ENCODE measurements around the gene NOC3L.

The NOC3L gene

DNA sequence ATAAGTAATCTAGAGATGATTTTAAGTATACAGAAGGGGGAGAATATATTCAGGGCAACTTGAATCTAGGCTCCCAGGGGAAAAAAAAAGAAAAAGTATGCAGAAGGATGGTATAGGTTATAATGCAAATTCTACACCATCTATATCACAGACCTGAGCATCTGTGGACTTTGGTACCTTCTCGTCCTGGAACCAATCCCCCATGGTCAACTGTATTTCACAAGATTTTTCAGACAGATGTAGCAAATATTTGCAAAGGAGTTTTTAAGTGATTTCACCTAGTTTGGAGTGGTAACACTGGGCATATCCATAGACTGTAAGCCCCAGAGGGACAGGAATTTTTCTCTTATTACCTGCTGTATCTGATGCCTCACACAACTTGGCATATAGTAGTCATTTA, 58.8 kb downstream of the NOC3L start:
- in situ Hi-C loops (cut with MboI; ENCODE audit: low sequenced_read_pairs) = no loop called here

DNA sequence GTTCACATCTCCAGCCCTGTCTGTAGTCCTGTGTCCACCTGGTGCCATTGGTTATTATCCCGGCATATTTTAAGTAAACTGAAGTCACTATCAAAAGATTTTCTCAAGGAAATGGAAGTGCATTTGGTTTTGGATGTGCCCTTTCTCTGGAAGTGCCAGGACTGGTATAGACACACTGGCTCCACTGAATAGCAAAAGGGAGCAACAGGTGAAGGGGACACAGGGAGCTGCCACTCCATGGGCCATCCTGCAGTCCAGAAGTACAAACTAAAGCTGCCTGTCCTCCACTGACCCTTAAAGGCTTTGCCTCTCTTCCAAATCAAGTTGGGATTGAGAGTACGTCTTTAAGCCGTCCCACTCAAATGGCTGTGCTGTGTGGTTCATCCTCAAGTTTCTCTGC, 62.7 kb downstream of the NOC3L start:
- in situ Hi-C loops (cut with MboI; ENCODE audit: low sequenced_read_pairs) = no loop called here

DNA sequence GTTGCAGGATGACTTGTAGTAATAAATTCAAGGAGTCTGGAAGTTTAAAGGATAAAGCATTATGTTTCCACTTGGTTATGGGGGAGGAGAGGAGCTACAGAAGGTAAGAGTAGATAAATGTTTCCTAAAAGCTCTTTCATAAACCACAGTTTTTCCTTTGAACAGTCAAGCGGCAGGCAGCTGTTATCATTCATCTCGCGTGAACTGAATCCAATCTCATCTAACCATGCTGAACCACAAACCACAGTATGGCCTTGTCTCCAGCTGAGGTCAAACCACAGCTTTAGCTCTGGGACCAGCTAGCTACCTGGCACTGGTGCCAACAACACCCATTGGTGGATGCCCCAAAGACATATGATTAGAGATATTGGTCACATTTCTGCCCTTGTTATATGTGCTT, 63.3 kb downstream of the NOC3L start:
- in situ Hi-C loops (cut with MboI; ENCODE audit: low sequenced_read_pairs) = loop anchor here (25.0 kb wide), 1 partner anchor 138 kb away; no protein-coding TSS in a partner anchor

DNA sequence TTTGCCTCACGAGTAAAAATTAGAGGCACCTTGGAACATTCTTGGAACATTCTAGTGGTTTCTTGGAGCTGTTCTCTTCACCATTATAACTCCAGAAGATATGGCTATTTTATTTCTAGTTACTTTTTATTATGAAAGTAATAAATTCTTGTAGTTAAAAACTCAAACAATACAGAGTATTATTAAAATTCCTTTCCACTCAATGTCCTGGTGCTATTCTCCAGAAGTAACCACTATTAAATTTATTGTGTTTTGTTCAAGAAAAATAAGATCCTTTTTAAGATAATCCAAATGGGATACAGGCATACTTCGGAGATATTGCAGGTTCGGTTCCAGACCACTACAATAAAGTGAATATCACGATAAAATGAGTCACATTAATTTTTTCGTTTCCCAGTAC, 68.6 kb downstream of the NOC3L start:
- in situ Hi-C loops (cut with MboI; ENCODE audit: low sequenced_read_pairs) = loop anchor here (25.0 kb wide), 1 partner anchor 143 kb away; no protein-coding TSS in a partner anchor

DNA sequence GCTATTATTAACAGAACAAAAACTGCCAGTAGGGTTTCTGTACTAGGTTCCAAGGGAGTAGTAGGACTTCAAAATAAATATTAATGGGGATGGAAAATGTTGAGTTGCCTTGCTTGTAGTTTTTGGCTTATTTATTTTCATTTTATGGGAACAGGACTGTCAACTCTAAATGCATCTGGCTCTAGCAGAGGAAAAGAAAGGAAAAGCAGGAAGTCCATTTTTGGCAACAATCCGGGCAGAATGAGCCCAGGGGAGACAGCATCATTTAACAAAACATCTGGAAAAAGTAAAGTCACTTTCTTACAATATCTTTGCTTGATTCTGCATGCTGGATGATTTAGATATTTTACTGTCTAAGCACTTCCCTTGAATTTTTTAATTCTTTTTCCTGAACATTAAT, 69.4 kb downstream of the NOC3L start:
- in situ Hi-C loops (cut with MboI; ENCODE audit: low sequenced_read_pairs) = loop anchor here (25.0 kb wide), 1 partner anchor 144 kb away; no protein-coding TSS in a partner anchor

DNA sequence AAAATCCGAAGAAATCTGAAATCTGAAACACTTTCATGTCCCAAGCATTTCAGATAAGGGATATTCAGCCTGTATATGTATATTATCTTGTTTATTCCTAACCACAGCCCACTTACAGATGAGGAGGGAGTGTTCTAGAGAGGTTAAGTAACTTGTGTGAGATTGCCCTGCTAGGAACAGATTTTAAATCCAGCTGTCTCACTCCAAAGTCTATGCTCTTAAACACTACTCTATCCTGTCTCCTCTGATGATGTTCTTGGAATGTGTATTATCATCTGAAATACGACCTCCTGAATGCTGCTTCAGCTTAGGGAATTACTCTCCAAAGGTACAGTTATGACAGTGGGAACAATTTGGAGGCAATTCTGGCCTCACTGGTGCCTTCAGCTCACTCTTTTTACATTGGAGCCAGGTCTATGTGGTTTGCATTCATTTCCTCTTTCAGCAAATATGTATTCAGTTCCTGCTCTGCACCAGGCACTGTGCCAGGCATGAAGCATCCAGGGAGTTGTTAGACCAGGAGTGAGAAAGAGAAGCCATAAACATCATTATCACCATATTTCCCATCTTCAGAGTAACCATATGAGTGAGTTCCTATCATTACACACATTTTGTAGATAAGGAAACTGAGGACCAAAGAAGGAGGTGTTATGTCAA, 70.2 kb downstream of the NOC3L start:
- in situ Hi-C loops (cut with MboI; ENCODE audit: low sequenced_read_pairs) = loop anchor here (25.0 kb wide), 1 partner anchor 145 kb away; no protein-coding TSS in a partner anchor

DNA sequence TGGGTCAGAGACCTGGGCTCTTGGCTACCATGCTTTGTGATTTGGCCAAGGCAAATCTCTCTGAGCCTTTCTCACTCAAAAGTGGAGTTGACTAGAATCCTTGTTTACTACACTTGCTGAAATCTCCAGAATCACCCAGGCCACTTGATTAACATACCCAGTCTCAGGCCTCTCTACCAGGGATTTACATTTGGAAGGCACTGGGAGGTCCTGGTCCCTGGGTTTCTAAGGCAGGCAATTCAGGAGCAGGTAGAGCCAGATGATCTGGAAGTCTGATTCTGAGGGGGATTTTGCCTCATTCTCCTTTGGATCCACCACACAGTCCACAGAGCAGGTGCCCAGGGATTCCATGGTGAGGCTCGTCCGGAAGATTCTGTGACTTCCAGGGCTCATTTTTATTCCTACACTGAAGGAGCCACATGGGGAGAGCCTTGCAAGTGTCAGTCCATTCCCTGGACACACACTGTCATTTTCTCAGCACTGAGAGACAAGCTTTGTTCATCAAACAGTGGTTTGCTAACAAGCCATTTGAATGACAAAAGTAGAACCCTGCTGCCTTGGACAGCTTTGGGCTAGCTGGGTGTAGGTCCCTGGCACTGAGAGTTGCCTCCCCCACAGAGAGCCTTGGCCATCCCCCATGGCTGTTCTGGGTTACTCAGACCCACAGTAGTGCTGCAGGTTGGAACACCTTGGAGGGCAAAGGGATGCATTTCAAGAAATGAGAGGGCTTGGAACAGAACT, 74.2 kb downstream of the NOC3L start:
- in situ Hi-C loops (cut with MboI; ENCODE audit: low sequenced_read_pairs) = loop anchor here (25.0 kb wide), 1 partner anchor 149 kb away; no protein-coding TSS in a partner anchor

DNA sequence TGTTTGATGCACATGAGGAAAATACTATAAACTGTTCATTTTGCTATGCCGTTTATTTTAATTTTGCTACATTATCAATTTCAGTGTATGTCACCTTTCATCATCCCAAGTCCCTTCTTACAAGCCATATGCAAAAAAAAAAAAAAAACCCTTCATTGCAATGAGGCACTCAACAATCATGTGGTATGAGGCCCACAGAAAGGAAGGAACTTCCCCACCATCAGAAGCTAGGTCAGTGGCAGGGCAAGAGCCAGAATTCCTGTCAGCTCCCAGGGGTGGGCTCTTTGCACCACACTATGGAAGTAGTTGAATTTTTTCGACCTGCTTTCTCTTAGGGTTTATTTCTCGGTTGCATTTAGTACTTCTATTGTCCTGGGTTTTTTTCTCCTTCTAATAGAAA, 75.4 kb downstream of the NOC3L start:
- in situ Hi-C loops (cut with MboI; ENCODE audit: low sequenced_read_pairs) = loop anchor here (25.0 kb wide), 1 partner anchor 150 kb away; no protein-coding TSS in a partner anchor

DNA sequence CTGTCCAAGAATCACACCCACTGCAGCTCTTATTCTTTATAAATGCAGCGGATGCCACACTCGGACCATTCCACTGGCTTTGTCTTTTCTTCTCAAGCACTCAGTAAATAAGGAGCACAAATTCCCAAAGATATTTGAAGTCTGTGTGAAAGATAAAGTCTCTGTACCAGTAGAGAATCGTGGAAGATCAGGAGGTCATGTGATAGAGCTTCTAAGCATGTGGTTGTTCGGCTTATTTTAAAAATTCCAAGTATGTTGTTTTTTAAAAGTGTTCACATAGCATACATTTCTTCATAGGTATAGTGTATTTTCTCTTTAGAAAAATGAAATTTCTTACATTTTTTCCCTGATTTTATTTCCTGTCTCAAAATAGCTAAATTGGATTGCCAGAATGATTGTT, 75.8 kb downstream of the NOC3L start:
- in situ Hi-C loops (cut with MboI; ENCODE audit: low sequenced_read_pairs) = loop anchor here (25.0 kb wide), 1 partner anchor 150 kb away; no protein-coding TSS in a partner anchor

DNA sequence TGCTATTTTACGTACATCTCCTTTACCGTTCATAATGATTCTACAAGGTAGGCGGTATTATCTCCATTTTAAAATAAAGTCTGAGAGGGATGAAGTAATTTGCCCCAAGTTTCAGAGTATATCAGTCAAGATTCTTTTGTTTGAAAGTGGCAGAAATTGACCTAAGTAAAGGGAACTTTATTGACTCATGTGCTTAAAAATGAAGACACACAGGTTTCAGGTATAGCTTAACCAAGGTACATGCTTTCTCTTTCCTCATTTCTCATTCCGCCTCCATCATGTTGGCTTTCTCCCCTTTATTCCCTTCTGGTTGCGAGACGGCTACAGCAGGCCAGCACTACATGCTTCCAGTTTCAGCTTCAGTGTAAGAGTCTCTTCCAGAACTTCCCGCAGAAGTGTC, 77.5 kb downstream of the NOC3L start:
- in situ Hi-C loops (cut with MboI; ENCODE audit: low sequenced_read_pairs) = loop anchor here (25.0 kb wide), 1 partner anchor 152 kb away; no protein-coding TSS in a partner anchor

Measured in HL-60/S4 (cell line).